Suppressor macrophage treated with lipopolysaccharide for 4 hours (primary cell): ENCODE results near the gene RFNG.

Source experiments
- DNase-seq: peaks from one replicate; pipeline ENCODE4 v3.0.0-alpha.2; 2020

The RFNG gene, protein sequence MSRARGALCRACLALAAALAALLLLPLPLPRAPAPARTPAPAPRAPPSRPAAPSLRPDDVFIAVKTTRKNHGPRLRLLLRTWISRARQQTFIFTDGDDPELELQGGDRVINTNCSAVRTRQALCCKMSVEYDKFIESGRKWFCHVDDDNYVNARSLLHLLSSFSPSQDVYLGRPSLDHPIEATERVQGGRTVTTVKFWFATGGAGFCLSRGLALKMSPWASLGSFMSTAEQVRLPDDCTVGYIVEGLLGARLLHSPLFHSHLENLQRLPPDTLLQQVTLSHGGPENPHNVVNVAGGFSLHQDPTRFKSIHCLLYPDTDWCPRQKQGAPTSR

DNA sequence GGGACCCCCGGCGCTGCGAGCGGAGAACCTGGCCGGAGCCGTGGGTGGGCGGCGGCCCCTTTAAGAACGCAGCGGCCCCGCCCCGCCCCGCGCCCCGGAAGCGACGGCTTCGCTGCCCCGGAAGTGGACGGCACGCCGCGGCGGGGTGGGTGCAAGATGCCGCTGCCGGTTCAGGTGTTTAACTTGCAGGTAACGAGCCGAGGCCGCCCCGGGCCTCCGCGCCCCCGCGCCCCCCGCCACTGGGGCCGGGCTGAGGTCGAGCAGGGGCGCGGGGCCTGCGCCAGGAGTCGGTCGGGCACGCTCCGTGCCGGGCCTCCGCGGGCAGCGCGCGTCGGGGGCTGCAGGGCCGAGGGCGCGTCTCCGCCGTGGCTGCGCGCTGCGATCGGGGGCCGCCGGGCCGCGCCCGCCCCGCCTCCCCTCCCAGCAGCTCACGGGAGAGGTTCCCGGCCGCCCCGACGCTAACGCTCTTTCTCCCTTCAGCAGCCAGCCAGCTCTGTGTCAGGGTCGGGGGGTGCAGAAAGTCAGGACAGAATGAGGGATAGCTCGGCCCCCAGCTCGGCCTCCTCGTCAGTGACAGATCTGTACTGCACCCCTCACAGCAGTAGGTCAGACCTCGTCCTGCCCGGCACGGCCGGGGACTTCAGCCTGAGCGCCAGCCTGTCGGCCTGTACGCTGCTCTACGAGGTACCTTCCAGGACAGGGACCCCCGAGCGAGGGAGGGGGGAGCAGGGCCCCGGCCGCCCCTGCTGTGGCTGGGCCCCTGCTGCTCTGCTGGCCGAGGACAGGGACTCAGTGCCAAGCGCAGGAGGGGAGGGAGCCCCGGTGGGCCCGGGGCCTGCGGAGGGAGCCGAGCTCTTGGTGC, at the start of gene RFNG, which contains the start of gene GPS1:
RFNG (minus strand) TSS at position 36 of the 862 bp plus-strand sequence. CDS start 45 bp downstream, outside the sequence.
GPS1 (plus strand) TSS at position 123 of the 862 bp plus-strand sequence; CDS start at position 157, 34 bp downstream.
- DNase-seq = peak; percentile 78

DNA sequence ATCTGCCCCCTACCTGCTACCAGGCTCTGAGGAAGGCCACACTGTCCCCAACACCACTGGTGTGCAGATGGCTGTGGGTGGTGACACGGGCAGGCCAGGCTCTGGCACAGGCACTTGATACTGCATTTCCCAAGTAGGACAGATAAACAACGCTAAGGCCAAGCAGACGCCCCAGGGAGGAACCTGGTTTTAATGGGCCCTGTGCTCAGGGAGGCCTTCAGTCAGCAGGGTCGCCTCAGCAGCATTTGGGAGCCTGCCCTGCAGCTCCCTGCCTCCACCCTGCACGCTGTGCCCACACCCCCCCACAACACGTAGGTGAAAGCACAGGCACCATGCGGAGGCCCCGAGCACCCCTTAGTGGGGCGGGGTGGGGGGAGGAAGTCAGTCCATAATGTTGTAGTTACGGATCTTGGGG, 49.7 kb upstream of the RFNG start:
- DNase-seq = no peak

DNA sequence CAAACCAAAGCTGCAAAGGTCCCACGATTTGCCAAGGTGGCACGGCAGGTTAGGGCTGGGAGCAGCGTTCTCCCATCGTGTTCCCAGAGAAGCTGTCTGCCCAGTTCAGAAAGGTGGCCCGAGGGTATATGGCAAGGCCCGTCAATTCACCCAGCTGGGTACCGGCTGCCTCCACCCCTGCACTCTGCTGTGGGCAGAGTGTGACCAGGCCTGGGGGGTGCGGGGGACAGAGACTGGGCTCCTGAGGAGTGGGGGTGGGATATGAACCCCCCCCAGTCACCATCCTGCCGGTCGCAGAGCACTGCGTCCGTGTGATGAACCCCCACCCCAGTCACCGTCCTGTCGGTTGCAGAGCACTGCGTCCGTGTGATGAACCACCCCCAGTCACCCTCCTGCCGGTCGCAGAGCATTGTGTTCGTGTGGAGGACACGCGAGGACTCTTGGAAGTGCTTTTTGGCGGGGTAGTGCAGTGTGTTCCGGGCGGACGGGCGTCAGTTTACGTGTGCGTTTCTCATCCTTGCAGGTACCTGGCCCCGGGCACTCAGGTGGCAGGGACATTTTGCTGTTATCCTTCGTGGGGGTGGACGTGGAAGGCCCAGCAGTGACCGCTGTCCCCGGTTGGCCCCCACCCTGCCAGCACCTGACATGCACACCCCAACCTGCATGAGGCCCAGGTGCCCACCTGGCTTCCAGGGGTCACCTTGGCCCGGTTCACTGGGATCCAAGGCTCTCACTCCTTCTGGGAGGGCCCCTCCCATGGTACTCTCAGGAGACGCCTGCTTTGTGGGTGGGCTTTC, 49.1 kb upstream of the RFNG start:
- no peak for DNase-seq

DNA sequence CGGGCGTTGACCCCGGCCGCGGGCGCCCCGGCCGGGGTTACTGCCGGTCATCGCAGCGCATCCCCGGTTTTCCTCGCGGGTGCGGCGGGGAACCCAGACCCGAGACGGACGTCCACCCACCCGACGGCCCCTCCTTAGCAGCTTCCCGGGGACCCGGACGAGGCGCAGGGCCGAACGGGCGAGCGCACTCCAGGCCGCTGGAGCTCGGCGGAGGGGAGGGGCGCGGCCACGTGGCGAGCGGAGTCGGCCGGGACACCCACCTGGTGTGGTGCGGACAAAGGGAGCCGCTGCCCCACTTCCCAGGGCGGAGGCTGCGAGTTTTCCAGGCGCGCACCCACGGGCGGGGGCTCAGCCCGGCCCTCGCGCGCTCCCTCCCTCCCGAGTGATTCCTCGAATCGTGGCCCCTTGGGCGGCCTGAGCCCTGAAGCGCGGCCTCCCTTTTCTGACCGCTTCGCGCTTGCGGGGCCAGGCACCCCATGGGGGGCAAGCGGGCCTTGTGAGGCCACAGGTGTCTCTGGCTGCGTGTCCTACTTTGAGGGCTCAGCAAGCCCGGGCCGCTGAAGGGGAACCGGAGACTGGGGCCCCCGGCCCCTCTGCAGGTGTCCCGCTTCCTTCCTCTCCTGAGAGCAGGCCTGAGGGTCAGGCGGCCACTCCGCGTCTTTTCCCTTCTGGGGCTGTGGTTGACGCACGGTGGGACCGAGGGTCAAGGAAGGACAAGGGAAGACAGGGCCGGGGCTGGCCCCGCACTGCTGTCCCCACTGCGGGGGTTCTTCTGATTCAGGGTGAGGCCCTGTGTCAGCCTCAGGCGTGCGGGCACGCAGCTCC, 47.5 kb upstream of the RFNG start:
- peak; percentile 6 for DNase-seq

DNA sequence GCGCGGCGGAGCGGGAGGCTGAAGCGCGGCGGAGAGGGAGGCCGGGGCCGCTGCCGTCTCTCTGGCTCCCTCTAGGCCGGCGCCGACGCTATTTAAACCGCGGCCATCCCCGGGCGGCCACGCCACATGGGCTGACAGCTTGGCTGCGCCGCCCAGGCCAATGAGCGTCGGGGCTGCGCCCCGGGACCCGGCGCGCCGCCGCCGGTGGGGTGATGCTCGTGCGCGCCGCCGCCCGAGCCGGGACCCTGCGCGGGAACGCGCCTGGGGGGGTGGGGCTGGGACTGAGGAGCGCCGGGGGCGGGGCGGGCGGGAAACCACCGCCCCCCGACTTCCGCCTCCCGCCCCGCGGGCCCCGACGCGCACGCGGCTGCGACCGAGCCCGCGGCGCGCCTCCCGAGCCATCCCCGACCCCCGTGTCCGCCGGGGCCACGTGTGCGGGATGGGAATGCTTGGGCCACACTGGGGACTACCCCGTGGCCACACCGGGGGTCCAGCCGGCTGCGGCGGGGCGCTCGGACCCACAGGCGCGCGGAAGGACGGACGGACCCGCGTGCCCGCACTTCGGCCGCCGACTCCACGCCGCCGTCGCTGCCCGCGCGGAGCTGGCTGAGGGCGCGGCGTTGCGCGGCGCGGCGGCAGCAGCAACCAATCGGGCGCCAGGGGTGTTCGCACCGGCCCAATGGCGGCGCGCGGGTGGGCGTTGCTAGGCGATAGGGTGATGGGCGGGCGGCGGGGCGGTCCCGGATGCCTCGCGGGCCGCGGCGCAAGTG, 46.7 kb upstream of the RFNG start, which contains the start of gene FASN:
FASN (minus strand) TSS at position 68 of the 770 bp plus-strand sequence. CDS start 1,791 bp downstream, outside the sequence.
- peak; percentile 98 for DNase-seq

DNA sequence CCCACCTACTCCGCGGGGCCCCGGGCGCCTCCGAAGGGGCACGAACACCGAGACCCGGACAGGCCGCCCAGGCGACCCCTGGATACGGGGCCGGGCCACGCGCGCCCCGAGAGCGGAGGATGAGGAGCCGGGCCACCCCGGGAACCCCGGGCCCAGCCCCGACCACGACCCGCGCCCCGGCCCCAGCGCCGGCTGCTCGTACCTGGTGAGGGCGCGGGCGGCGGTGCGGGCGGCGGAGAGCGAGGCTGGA, 46.2 kb upstream of the RFNG start:
- DNase-seq = no peak

DNA sequence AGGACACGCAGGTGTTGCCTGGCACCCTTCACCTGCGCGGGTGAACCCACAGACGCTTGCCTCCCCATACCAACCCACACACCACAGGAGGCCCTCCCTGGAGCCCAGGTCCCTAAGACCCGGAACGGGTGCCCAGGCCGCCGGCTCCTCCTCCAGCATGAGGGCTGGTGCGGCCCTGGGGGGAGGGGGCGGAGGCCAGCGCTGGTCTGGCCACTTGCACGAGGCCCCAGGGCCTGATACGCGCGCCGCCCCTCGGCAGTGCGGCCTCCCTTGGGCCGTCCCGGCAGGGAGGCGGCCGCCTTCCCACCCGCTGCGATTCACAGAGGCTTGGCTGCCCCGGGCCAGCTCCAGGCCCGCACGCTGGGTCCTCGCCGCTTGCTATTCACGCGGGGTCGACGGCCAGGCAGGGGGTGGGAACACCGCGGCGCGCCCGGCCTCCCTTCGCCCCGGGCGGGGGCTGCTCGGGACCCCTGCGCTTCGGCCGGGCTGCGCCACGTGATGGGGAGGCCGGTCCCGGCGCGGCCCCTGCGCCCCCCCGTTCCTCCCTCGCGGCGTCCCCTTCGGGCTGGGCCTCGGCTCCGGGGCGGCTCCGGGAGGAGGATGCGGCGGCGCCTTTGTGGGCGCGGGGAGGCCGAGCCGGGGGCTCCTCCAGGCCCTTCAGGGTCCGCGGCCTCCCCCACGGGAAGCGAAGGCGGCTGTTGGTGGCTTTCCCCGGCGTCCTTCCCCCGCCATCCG, 45.7 kb upstream of the RFNG start:
- DNase-seq = peak; percentile 60

DNA sequence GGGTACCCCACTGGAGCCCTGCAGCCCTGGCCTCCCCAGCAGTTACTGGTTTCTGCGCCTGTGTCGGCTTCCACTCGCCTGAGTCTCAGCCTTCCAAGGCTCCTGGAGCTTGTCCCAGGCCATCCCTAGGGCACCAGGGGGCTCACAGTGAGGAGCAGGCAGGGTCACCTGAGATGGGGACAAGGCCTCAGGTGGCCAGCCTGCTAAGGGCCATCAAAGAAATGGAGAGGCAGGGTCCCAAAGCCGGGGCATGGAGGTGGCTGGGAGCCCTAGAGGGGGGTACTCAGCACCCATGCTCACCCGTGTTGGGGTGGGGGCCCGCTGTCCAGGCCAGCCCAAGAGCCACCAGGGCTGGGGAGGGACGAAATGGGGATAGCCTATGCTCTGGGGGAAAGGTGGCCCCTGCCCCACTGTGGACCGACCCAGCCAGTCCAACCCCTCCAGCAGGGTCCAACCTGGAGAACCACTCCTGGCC, 45.1 kb upstream of the RFNG start:
- DNase-seq = no peak

DNA sequence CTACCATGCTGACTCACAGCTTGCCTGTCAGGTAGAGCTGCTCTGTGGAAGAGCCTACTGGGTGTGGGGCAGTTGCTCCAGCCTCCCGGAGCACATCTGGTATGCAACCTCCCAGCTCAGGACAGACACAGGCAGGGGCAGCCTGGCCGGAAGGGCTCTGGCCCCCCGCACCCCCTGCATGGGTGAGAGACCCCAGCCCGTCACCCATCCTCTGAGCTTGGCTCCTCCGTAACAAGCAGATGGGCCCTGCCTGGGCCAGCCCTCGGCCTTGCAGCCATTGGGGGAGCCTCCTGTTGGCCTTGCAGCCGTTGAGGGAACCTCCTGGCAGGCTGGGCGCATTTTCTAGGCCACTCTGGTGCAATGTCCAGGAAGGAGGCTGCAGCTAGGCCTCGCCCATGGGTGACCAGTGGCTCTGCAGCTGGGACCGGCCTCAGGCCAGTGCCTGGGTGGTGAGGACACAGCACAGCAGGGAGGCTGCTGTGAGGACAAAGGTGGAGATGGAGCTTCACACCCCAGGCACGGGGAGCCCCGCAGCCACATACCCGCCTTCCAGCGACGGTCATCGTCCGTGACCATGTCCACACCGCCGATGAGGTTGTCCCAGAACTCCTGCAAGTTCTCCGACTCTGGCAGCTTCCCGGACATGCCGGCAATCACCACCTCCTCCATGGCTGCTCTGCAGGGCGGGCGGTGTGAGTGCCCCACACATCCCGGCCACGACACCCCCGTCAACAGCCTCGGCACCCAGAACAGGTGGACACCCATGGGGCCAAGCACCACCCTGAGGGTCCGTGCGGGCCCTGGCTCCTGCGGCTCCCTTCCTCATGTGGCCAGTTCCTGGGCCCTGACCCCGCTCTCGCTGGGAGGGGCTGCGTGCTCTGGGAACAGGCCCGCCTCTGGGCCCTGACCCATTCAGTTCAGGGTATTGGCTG, 44.4 kb upstream of the RFNG start:
- DNase-seq = no peak

DNA sequence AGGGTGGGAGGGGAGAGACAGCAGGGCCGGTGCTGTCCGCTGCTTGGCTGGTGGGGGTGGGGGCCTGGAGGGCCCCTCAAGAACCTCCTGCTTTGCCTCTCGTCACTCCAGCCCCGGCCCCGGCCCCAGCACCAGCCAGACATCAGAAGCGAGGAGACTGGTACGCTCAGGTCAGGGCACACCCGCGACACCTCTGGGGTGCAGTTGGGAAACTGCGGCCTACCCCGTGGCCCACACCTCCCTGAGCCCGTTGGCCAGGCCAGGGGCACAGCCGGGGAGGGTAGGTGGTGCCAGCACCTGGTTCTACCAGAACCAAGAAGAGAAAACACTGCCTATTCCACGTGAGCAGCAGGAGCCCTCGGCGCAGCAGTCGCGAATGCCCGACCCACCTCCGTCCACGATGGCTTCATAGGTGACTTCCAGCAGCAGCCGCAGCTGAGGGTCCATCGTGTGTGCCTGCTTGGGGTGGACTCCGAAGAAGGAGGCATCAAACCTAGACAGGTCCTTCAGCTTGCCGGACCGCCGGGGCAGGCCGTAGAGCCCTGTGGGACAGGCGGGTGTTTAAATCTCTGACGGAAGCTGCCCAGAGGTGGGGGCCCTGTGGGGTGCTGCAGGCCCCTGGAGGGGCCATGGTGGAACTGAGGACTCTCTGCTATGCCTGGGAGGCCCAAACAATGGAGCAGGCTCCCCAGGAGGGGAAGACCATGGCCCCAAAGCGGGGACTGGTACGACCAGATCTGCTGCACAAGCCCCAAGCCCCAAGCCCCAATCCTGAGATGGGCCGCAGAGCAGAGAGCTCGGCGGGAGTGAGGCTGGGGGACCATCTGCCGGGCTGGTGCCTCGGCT, 43.5 kb upstream of the RFNG start:
- no peak for DNase-seq

DNA sequence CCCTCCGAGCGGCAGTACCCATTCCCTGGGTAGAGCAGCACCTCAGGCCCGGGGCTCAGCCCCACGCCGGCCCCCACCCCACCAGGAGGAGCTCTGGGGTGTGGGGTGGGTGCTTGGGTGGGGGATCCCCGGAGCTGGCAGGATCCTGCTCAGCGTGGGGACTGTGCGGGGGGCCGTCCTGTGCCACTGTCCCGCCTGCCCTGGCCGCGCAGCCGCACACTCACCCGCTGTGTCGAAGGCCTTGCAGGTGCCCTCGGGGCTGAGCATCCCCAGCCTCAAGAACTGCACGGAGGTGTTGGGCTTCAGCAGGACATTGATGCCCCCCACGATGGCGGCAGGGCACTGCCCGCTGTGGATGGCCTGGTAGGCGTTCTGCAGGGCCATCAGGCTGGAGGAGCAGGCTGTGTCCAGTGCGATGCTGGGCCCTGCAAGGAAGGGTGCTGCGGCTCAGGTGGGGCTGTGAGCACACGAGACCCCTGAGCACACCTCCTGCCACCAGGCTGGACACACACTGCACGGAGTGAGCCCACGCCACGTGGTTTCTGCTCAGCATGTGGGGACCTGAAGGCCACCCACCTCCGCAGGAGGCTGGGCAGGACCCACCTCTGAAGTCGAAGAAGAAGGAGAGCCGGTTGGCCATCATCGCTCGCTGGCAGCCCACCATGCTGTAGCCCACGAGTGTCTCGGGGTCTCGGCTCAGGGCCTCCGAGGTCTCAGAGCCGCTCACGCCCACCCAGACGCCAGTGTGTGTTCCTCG, 41.6 kb upstream of the RFNG start:
- no peak for DNase-seq

DNA sequence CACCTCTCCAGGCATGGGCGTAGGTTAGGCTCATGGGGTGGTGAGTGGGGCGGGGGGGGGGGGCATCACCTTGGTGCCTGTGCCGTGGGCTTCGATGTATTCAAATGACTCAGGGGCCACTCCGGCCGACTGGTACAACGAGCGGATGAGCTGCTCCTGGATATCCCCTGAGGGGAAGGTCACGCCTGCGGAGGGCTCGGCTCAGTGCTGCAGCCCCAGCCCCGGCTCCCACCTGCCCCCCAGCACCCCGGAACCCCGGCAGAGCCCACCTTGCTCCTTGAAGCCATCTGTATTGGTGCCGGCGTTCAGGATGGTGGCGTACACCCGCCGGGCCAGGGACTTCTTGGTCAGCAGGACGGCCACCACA, 41.0 kb upstream of the RFNG start:
- DNase-seq = no peak

DNA sequence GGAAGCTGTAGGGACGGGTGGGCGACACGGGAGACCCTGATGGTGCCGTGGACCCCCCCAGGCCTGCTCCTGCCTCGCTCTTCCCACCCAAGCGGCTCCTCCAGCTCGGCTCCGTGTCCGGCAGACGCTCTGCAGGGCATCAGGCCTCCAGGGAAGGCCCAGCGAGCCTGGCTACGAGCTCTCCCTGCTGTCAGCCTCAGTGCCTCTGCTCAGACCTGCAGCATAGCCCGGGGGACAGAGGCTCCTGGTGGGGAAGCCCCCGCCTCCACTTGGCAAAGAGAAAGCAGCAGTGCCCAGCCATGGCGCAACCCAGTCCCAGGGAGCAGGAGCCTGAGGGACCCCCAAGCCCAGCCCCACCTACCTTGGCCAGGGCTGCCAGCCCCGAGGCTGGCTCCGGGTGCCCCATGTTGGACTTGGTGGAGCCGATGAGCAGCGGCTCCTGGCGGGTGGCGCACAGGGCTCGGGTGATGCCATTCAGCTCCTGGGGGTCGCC, 40.5 kb upstream of the RFNG start:
- DNase-seq = no peak

DNA sequence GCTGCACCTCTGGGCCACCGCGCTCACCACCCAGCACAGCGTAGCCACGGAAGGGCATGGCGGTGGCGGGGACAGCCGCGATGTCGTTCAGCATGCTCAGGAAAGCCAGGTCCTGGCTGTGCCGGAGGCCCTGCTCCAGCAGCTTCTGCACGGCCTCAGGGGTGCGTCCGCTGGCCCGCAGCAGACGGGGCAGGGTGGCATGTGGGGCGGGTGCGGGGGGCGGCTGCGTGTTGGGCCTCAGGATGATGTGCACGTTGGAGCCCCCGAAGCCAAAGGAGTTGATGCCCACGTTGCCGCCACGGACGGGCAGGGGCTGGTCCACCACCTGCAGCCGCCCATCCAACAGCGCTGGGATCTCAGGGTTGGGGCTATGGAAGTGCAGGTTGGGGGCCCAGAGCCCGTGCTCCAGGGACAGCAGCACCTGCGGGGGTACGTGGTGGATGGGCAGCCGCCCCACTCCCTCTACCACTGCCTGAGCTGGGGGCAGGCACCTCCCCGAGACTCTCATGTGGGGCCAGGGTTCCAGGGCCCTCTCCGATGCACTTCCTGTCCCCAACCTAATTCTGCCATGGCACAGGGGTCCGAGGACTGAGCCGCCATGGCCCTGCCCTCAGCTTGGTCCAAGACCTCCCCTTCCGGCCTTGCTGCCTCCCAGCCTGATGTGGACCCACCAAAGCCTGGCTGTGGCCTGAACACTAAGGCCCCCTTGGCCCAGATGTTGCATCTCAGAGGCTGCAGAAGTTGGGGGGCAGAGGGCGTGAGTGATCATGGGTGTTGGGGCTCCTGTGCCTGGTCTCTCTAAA, 39.9 kb upstream of the RFNG start:
- no peak for DNase-seq

DNA sequence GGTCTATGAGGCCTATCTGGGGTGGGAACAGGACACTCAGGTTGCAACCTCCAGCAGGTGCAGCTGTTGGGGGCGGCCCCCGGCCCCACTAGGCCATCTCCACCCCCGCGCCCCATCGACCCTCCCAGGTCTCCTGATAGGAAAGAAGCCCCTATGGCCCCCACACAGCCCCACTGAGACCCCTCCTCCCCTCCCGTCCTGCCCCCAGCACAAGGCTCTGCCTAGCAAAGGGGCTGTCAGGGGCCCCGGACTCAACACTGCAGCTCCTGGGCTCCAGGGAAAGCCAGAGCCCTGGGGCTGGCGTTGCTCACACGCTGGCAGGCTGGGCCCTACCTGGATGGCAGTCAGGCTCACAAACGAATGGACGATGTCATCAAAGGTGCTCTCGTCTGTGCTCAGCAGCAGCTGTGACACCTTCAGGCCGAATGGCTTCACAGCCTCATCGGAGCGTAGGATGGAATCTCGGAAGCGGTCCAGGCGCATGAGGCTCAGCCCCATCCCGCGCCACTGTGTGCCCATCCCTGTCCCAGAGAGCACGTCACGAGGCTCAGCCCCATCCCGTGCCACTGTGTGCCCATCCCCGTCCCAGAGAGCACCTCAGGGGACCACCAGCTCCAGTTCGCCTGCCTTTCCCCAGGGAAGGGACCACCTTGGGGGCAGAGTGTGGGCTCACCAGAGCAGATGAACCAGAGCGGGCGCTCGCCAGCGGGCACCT, 39.1 kb upstream of the RFNG start:
- DNase-seq = no peak
